HCT116 (cell line): ENCODE results near the gene PGA4.

ENCODE experiments used
- EGR1 ChIP-seq: IDR thresholded peaks from 2 replicates; pipeline ENCODE4 v1.6.1; 2012; ENCODE audit warnings: low read depth
- RAD21 ChIP-seq: IDR thresholded peaks from 2 replicates; pipeline ENCODE4 v1.6.1; 2012; ENCODE audit warnings: low read depth, mild to moderate bottlenecking
- TF ChIP-seq, protein P1 (sequence below), 3 experiments: fragments of 200-600 bp in 1 of 3; sonication (generic) in 1 of 3; IDR thresholded peaks in 2 of 3; conservative IDR thresholded peaks in 1 of 3; 2 replicates each; pipeline ENCODE4 v1.5.1; 2012 to 2017; ENCODE audit warnings: low read depth in 2 of 3, low read length in 2 of 3, antibody characterized with exemption in 1 of 3, borderline replicate concordance in 1 of 3, control low read depth in 1 of 3, mild to moderate bottlenecking in 1 of 3, mixed read lengths in 1 of 3, mixed run types in 1 of 3, moderate library complexity in 1 of 3; ENCODE audit not compliant: insufficient read depth in 1 of 3

GRCh38 chr11:61280883-61281580 lies 58.9 kb downstream of the PGA4 start:
- TF ChIP-seq, protein P1, sequence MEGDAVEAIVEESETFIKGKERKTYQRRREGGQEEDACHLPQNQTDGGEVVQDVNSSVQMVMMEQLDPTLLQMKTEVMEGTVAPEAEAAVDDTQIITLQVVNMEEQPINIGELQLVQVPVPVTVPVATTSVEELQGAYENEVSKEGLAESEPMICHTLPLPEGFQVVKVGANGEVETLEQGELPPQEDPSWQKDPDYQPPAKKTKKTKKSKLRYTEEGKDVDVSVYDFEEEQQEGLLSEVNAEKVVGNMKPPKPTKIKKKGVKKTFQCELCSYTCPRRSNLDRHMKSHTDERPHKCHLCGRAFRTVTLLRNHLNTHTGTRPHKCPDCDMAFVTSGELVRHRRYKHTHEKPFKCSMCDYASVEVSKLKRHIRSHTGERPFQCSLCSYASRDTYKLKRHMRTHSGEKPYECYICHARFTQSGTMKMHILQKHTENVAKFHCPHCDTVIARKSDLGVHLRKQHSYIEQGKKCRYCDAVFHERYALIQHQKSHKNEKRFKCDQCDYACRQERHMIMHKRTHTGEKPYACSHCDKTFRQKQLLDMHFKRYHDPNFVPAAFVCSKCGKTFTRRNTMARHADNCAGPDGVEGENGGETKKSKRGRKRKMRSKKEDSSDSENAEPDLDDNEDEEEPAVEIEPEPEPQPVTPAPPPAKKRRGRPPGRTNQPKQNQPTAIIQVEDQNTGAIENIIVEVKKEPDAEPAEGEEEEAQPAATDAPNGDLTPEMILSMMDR (IDR thresholded peaks at IDR 0.05 in 2 of 3, conservative IDR thresholded peaks at IDR 0.05 in 1 of 3; ENCODE audit: borderline replicate concordance in 1 of 3, insufficient read depth in 1 of 3, low read depth in 2 of 3, low read length in 2 of 3): no peak
- no peak for TF ChIP-seq EGR1
- no peak for TF ChIP-seq RAD21
